K562 (cell line): ENCODE data around the gene ORAI1. TPM values are rescaled to one million over a fixed set of nuclear protein-coding genes. Genes with fewer than 3 reads are reported as not detected.

Experiments used
- ATAC-seq: fragments of 200-7000 bp; cut with Tn5 transposase; 3 replicates; pipeline ENCODE4 v1.9.1; 2020; ENCODE audit warnings: moderate library complexity
- BruUV-seq: library from RNA; stranded (reverse); fragments of 400-500 nt; replicated peaks from 2 replicates; lab custom pipeline; 2021; lab: Mats Ljungman, UMichigan
- CTCF ChIA-PET: fragments of 300-600 bp; formaldehyde crosslinking; extraction: SDS; loops from one replicate; lab custom pipeline; 2021; ENCODE audit warnings: low intra/inter-chr PET ratio; lab: Yijun Ruan, JAX
- POLR2A ChIA-PET: fragments of 300-600, 350-650 bp; sonication (Branson Sonifier 250); formaldehyde crosslinking; extraction: SDS; loops from one replicate; lab custom pipeline; 2021; ENCODE audit warnings: antibody characterized with exemption, inconsistent platforms; lab: Yijun Ruan, JAX
- DNase-seq, 4 experiments: peaks; one replicate each; pipeline versions ENCODE4 v3.0.0 to v3.0.0-alpha.2; 2011 to 2018; ENCODE audit warnings: low spot score in 3 of 4, mixed read lengths in 3 of 4; ENCODE audit errors: extremely low read depth in 1 of 4
- FAIRE-seq: peaks from 2 replicates; lab custom pipeline; 2011; peaks lifted over from hg19 to GRCh38; lab: Jason Lieb, UNC
- H2AFZ ChIP-seq: 2 replicates; pipeline ENCODE4 v1.6.0; 2011; ENCODE audit warnings: low read depth, low read length, control low read depth, inconsistent platforms
- H3K27ac ChIP-seq: fragments of 200-600 bp; 3 replicates; pipeline ENCODE4 v1.8.0; 2011; ENCODE audit warnings: low read depth, mild to moderate bottlenecking, control low read depth, inconsistent platforms, low read length, moderate library complexity, mixed read lengths; ENCODE audit errors: extremely low read depth
- H3K27me3 ChIP-seq, 2 experiments: fragments of 300-600 bp in 1 of 2; 2 replicates in 1 of 2; 3 replicates in 1 of 2; pipeline versions ENCODE4 v1.6.0 to v1.8.0; 2011; ENCODE audit warnings: inconsistent platforms in 2 of 2, low read length in 2 of 2, mild to moderate bottlenecking in 1 of 2, mixed read lengths in 1 of 2, moderate library complexity in 1 of 2; ENCODE audit not compliant: control insufficient read depth in 2 of 2, insufficient read depth in 2 of 2
- H3K36me3 ChIP-seq: fragments of 300-600 bp; 3 replicates; pipeline ENCODE4 v1.8.0; 2011; ENCODE audit warnings: mild to moderate bottlenecking, low read length, inconsistent platforms; ENCODE audit not compliant: control insufficient read depth, insufficient read depth
- H3K4me1 ChIP-seq, 2 experiments: fragments of 200-600 bp in 1 of 2; replicated peaks in 1 of 2; 2 replicates in 1 of 2; 3 replicates in 1 of 2; pipeline versions ENCODE4 v1.5.1 to v1.8.0; 2011; ENCODE audit warnings: inconsistent platforms in 2 of 2, low read length in 2 of 2, mild to moderate bottlenecking in 1 of 2, mixed read lengths in 1 of 2, moderate library complexity in 1 of 2; ENCODE audit not compliant: control insufficient read depth in 2 of 2, insufficient read depth in 2 of 2
- H3K4me2 ChIP-seq: 2 replicates; pipeline ENCODE4 v1.6.1; 2011; ENCODE audit warnings: low read length, control low read depth, inconsistent platforms, mixed read lengths; ENCODE audit not compliant: insufficient read depth
- H3K4me3 ChIP-seq: fragments of 200-600 bp; sonication (generic), shearing (Covaris generic); 2 replicates; pipeline ENCODE4 v1.5.1; 2016; ENCODE audit warnings: control low read depth, inconsistent platforms
- H3K79me2 ChIP-seq: fragments of 200-600 bp; 3 replicates; pipeline ENCODE4 v1.8.0; 2011; ENCODE audit warnings: low read length, inconsistent platforms; ENCODE audit not compliant: control insufficient read depth, insufficient read depth
- H3K9ac ChIP-seq, 2 experiments: 2 replicates each; pipeline versions ENCODE4 v1.6.0 to v1.6.1; 2011; ENCODE audit warnings: low read depth in 2 of 2, low read length in 2 of 2, control low read depth in 1 of 2, inconsistent platforms in 1 of 2, mild to moderate bottlenecking in 1 of 2, mixed read lengths in 1 of 2; ENCODE audit not compliant: insufficient read depth in 1 of 2
- H3K9me1 ChIP-seq: one replicate; pipeline ENCODE4 v1.6.0; 2011; ENCODE audit warnings: inconsistent platforms, mild to moderate bottlenecking, low read length, moderate library complexity; ENCODE audit not compliant: control insufficient read depth, insufficient read depth
- H3K9me3 ChIP-seq: replicated peaks from 2 replicates; pipeline ENCODE4 v1.5.1; 2011; ENCODE audit warnings: low read depth, low read length, inconsistent platforms; ENCODE audit not compliant: control insufficient read depth, insufficient read depth
- H4K20me1 ChIP-seq: replicated peaks from 2 replicates; pipeline ENCODE4 v1.6.1; 2011; ENCODE audit warnings: low read length, inconsistent platforms, mixed read lengths; ENCODE audit not compliant: control insufficient read depth, insufficient read depth
- AFF1 ChIP-seq, 2 experiments: fragments of 450-650 bp; IDR thresholded peaks; 2 replicates each; pipeline ENCODE4 v1.6.1; 2018; ENCODE audit warnings: mild to moderate bottlenecking in 2 of 2, low read depth in 1 of 2; ENCODE audit not compliant: partially characterized antibody in 2 of 2
- ATF7 ChIP-seq: fragments of 450-650 bp; IDR thresholded peaks from 2 replicates; pipeline ENCODE4 v1.7.1; 2014; ENCODE audit warnings: mild to moderate bottlenecking, moderate library complexity
- DDX20 ChIP-seq: fragments of 450-650 bp; IDR thresholded peaks from 2 replicates; pipeline ENCODE4 v1.6.1; 2016; ENCODE audit warnings: missing genetic modification characterization, low read depth, mild to moderate bottlenecking, missing compliant biosample characterization, moderate library complexity
- HDAC3 ChIP-seq: fragments of 450-650 bp; IDR thresholded peaks from 2 replicates; pipeline ENCODE4 v1.6.1; 2018; ENCODE audit warnings: borderline replicate concordance, mild to moderate bottlenecking, moderate library complexity; ENCODE audit not compliant: partially characterized antibody
- MAFF ChIP-seq: IDR thresholded peaks from 2 replicates; pipeline ENCODE4 v1.6.1; 2012; ENCODE audit warnings: low read length, improper control_type of control experiment
- NR2C2 ChIP-seq, 2 experiments: fragments of 200-800 bp in 1 of 2; sonication (Bioruptor generic) in 1 of 2; sonication (generic) in 1 of 2; formaldehyde crosslinking in 1 of 2; IDR thresholded peaks; 2 replicates each; pipeline versions ENCODE4 v1.6.1 to v1.8.0; 2016 to 2022; ENCODE audit warnings: mild to moderate bottlenecking in 1 of 2, missing compliant biosample characterization in 1 of 2, missing genetic modification characterization in 1 of 2, missing genetic modification reagents in 1 of 2
- SIN3B ChIP-seq: fragments of 450-650 bp; IDR thresholded peaks from 2 replicates; pipeline ENCODE4 v1.6.1; 2017; ENCODE audit warnings: low read depth, mild to moderate bottlenecking, moderate library complexity
- ZEB2 ChIP-seq: fragments of 450-650 bp; IDR thresholded peaks from 2 replicates; pipeline ENCODE4 v1.6.1; 2016
- ZNF239 ChIP-seq: fragments of 250-450 bp; sonication (Bioruptor Pico); IDR thresholded peaks from 2 replicates; pipeline ENCODE4 v1.4.0; 2020; ENCODE audit warnings: mild to moderate bottlenecking
- ZNF655 ChIP-seq: fragments of 250-450 bp; sonication (Bioruptor Pico); IDR thresholded peaks from 2 replicates; pipeline ENCODE4 v1.5.0; 2021
- WGBS: fragments of 100-300 bp; shearing (Covaris generic); methylation state at CpG from one replicate; pipeline ENCODE4 v1.1.6; 2016; ENCODE audit warnings: low coverage, mixed read lengths; ENCODE audit not compliant: insufficient coverage; ENCODE audit errors: missing lambda C conversion rate; 5-methylcytosine and 5-hydroxymethylcytosine counted together
- in situ Hi-C: fragments of 300-500 bp; cut with MboI; formaldehyde crosslinking; loops from 4 replicates; pipeline ENCODE4 v1.15.0; 2018; ENCODE audit warnings: inconsistent platforms, mixed read lengths
- intact Hi-C: fragments of 100-400 bp; cut with micrococcal nuclease; formaldehyde crosslinking; loops from 2 replicates; pipeline ENCODE4 v1.14.2; 2022
- polyA plus RNA-seq, 8 experiments: library from polyadenylated mRNA; depleted of rRNA in 4 of 8; stranded (reverse) in 5 of 8; unstranded in 3 of 8; fragments of >200 nt; fragmentation: Nextera tagmentation in 2 of 8; fragmentation: Illumina TruSeq in 1 of 8; extraction: Ambion mirVana in 2 of 8; extraction: Trizol in 1 of 8; gene quantifications; 2 replicates each; pipeline versions ENCODE4 v1.2.1 to v1.2.3, GENCODE V29; 2011 to 2014; ENCODE audit warnings: inconsistent platforms in 1 of 8, missing spikeins in 1 of 8
- total RNA-seq, 7 experiments: library from RNA; depleted of rRNA in 6 of 7; stranded (reverse); fragments of >200 nt in 6 of 7; fragmentation: Illumina TruSeq in 2 of 7; extraction: Trizol in 2 of 7; gene quantifications; 2 replicates each; pipeline versions ENCODE4 v1.2.1 to v1.2.3, GENCODE V29; 2011 to 2021; ENCODE audit warnings: low replicate concordance in 1 of 7

ORAI1 gene
- total and polyA plus RNA-seq, 9 of the 15 experiments (the other 6 are each of a cell fraction or from before 2014, with no cell fraction given), result 2.6 to 23.8 (median 9.3) TPM

- peak; percentile 56 for TF ChIP-seq ATF7
- no peak for TF ChIP-seq NR2C2 (CRISPR knock-in tag; IDR thresholded peaks at IDR 0.05)
- TF ChIP-seq NR2C2 (tag; IDR thresholded peaks at IDR 0.05), result peak; percentile 45; the same call in 1 of the 2 replicates
Observed at GRCh38 chr12:121579981-121580868, 46.1 kb upstream of the ORAI1 start (continued).

- TSS peak; percentile 69 for BruUV-seq
- Histone ChIP-seq H3K36me3 (no peaks in the 10 kb centered on the region), H3K79me2 (peaks cover 5% of the 10 kb centered on the region; the same call in 2 of the 3 replicates), H3K4me3 (peak within 1 kb of the TSS; percentile 54), H3K9ac (peak within 1 kb of the TSS; percentile 70 to 88), H3K27me3 (no peaks in the 10 kb centered on the region), H3K9me3 (no peaks in the 10 kb centered on the region), H3K4me1 (peaks cover 42 to 47% of the 10 kb centered on the region in 2 experiments), H3K9me1 (no peaks in the 10 kb centered on the region), H2AFZ (peak within 1 kb of the TSS; percentile 90), H4K20me1 (no peaks in the 10 kb centered on the region), H3K4me2 (peak within 1 kb of the TSS; percentile 83), H3K27ac (peak within 1 kb of the TSS; percentile 88)
- peak; percentile 48 to 72 (median 53) for DNase-seq
- CTCF ChIA-PET, result no interaction called here
- peak; percentile 80 for FAIRE-seq
- intact Hi-C loops (loop anchor here (2.0 kb wide), 1 partner anchor 46 kb away; the partner anchor contains the start of gene ORAI1), in situ Hi-C loops (no loop called here)
- 3% methylated on average over 23 of the region's 23 CpGs for WGBS
- ATAC-seq, result peak; percentile 58
- POLR2A ChIA-PET, result interaction anchor here (0.5 to 2.1 kb wide), 7 partner anchors 12 to 216 kb away, joined by 3 to 11 read pairs (median 4); no protein-coding TSS in a partner anchor
- TF ChIP-seq ZEB2 (peak; percentile 0; the same call in 1 of the 2 replicates), MAFF (no peak), SIN3B (no peak), ZNF239 (CRISPR knock-in tag) (no peak), ZNF655 (CRISPR knock-in tag) (no peak), AFF1 (IDR thresholded peaks at IDR 0.05; ENCODE audit: low read depth in 1 of 2, partially characterized antibody in 2 of 2) (no peak), DDX20 (no peak), HDAC3 (no peak)
Observed at GRCh38 chr12:121580959-121581685, 45.2 kb upstream of the ORAI1 start, which contains the start of gene KDM2B. TSS of gene KDM2B (minus strand) at chr12:121581023. CDS start at chr12:121580911, 112 bp downstream.
